DMS79 (cell line): ENCODE results near the gene CRYBG1.

ENCODE experiments used
- DNase-seq: peaks from one replicate; lab custom pipeline; 2025; lab: John Stamatoyannopoulos, UW

The CRYBG1 gene

GRCh38 chr6:106462923-106463557, 102.5 kb downstream of the CRYBG1 start:
- no peak for DNase-seq

GRCh38 chr6:106466211-106466610, 105.7 kb downstream of the CRYBG1 start:
- DNase-seq = no peak

GRCh38 chr6:106468935-106469334, 108.4 kb downstream of the CRYBG1 start:
- no peak for DNase-seq

- no peak for DNase-seq
Observed at GRCh38 chr6:106469882-106470281, 109.4 kb downstream of the CRYBG1 start.

GRCh38 chr6:106470316-106470715, 109.8 kb downstream of the CRYBG1 start:
- no peak for DNase-seq

- DNase-seq = no peak
Observed at GRCh38 chr6:106470811-106471210, 110.3 kb downstream of the CRYBG1 start.

GRCh38 chr6:106473812-106474211, 113.3 kb downstream of the CRYBG1 start:
- DNase-seq = no peak

GRCh38 chr6:106474466-106474865, 113.9 kb downstream of the CRYBG1 start:
- no peak for DNase-seq

GRCh38 chr6:106475284-106475683, 114.8 kb downstream of the CRYBG1 start:
- no peak for DNase-seq

GRCh38 chr6:106476331-106477105, 116.0 kb downstream of the CRYBG1 start:
- DNase-seq = no peak

GRCh38 chr6:106477146-106477545, 116.6 kb downstream of the CRYBG1 start:
- no peak for DNase-seq

GRCh38 chr6:106477790-106478189, 117.3 kb downstream of the CRYBG1 start:
- DNase-seq = no peak

- DNase-seq = no peak
Observed at GRCh38 chr6:106486236-106486635, 125.7 kb downstream of the CRYBG1 start.

GRCh38 chr6:106488494-106489370, 128.2 kb downstream of the CRYBG1 start:
- DNase-seq = no peak

- no peak for DNase-seq
Observed at GRCh38 chr6:106490030-106490429, 129.5 kb downstream of the CRYBG1 start.

- no peak for DNase-seq
Observed at GRCh38 chr6:106490436-106490835, 129.9 kb downstream of the CRYBG1 start.

- DNase-seq = no peak
Observed at GRCh38 chr6:106490974-106491373, 130.5 kb downstream of the CRYBG1 start.

- DNase-seq = no peak
Observed at GRCh38 chr6:106495014-106495413, 134.5 kb downstream of the CRYBG1 start.

GRCh38 chr6:106496823-106497222, 136.3 kb downstream of the CRYBG1 start:
- no peak for DNase-seq

- no peak for DNase-seq
Observed at GRCh38 chr6:106501960-106502371, 141.4 kb downstream of the CRYBG1 start.

GRCh38 chr6:106502559-106502958, 142.0 kb downstream of the CRYBG1 start:
- DNase-seq = no peak

- no peak for DNase-seq
Observed at GRCh38 chr6:106508277-106508676, 147.8 kb downstream of the CRYBG1 start.

GRCh38 chr6:106508834-106509233, 148.3 kb downstream of the CRYBG1 start:
- DNase-seq = no peak
